Cardiac muscle cell (in vitro differentiated cells and primary cell): ENCODE measurements around the gene CDK8. TPM values are rescaled to one million over a fixed set of nuclear protein-coding genes. Genes with fewer than 3 reads are reported as not detected.

Source experiments
- DNase-seq, 2 donors: peaks; one replicate each; pipeline versions ENCODE4 v3.0.0 to v3.0.0-alpha.2; 2010 to 2017; ENCODE audit warnings: low read depth in 1 of 2, low spot score in 1 of 2
- H3K27ac ChIP-seq: fragments of 200-600 bp; sonication (generic); 2 replicates; pipeline ENCODE4 v1.5.1; 2016
- H3K27me3 ChIP-seq: fragments of 200-600 bp; sonication (generic); 2 replicates; pipeline ENCODE4 v1.6.0; 2016; ENCODE audit warnings: control low read depth
- H3K36me3 ChIP-seq: fragments of 200-600 bp; sonication (generic); 2 replicates; pipeline ENCODE4 v1.5.1; 2016; ENCODE audit warnings: control low read depth
- H3K4me1 ChIP-seq: fragments of 200-600 bp; sonication (generic); 2 replicates; pipeline ENCODE4 v1.8.1; 2017; ENCODE audit warnings: low read depth, mild to moderate bottlenecking, mixed run types
- H3K4me3 ChIP-seq: fragments of 200-600 bp; sonication (generic); 2 replicates; pipeline ENCODE4 v1.5.1; 2016; ENCODE audit warnings: mild to moderate bottlenecking
- H3K9me3 ChIP-seq: fragments of 200-600 bp; sonication (generic); 2 replicates; pipeline ENCODE4 v1.5.1; 2017; ENCODE audit warnings: low read depth, mild to moderate bottlenecking, control low read depth
- CTCF ChIP-seq: IDR thresholded peaks from 2 replicates; pipeline ENCODE4 v1.5.1; 2012; ENCODE audit warnings: low read depth, mild to moderate bottlenecking, low read length
- polyA plus RNA-seq: library from polyadenylated mRNA; unstranded; fragments of >200 nt; fragmentation: Nextera tagmentation; extraction: Ambion mirVana; gene quantifications from 2 replicates; pipeline ENCODE4 v1.2.1, GENCODE V29; 2016
- total RNA-seq: library from RNA; depleted of rRNA; stranded (reverse); fragments of >200 nt; gene quantifications from 2 replicates; pipeline ENCODE4 v1.2.3, GENCODE V29; 2016

Gene CDK8
- total and polyA plus RNA-seq, 2 experiments from 2014 or later: 19.8 to 26.7 TPM

DNA sequence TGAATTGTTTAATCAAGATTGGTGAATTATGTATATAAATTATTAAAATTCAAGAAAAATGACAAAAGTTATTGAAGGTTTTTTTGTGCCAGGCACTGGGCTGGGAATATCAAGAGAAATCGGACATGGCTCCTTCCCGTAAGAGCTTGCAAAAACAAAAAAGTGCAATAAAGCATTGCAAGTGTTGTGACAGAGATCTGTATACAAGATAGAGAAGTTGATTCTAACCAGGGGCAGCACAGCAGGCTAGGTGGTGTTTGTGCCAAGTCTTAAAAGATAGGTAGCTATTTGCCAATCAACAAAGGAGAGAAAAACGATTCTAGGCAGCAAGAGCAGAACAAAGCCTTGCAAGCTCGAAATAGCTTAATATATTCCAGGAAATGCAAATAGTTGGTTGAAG, 179.8 kb downstream of the CDK8 start:
- TF ChIP-seq CTCF: no peak
- H3K36me3 ChIP-seq: no peaks in the 10 kb centered on the region
- no peak overlapping the region for H3K4me3 ChIP-seq
- H3K4me1 ChIP-seq: no peaks in the 10 kb centered on the region
- no peak for DNase-seq
- H3K9me3 ChIP-seq: no peaks in the 10 kb centered on the region
- H3K27ac ChIP-seq: no peak overlapping the region
- H3K27me3 ChIP-seq: no peaks in the 10 kb centered on the region

- Histone ChIP-seq H3K4me3 (no peak overlapping the region), H3K36me3 (no peaks in the 10 kb centered on the region), H3K27me3 (no peaks in the 10 kb centered on the region), H3K27ac (no peak overlapping the region), H3K4me1 (no peaks in the 10 kb centered on the region), H3K9me3 (no peaks in the 10 kb centered on the region)
- no peak for TF ChIP-seq CTCF
- DNase-seq: no peak
Measured at GRCh38 chr13:26435171-26435570, 181.2 kb downstream of the CDK8 start.

DNA sequence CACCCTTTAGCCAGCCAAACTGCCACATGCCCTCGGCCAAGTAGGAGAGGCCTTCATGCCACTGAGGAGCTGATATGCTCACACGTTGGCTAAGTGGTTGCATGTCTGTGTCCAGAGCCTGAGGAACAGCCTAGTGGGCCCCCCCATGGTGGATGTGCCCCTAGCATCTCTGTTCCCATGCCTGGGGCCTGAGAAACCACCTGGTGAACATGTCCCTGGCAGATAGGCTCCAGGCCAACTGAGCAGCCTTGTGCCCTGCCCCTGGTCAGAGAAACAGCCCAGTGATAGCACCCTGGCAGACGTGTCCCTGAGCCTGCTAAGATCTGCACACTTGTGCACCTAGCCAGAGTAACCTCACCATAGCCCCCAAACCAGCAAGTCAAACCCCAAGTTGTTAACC, 181.7 kb downstream of the CDK8 start:
- no peak overlapping the region for H3K27ac ChIP-seq
- H3K4me3 ChIP-seq: no peak overlapping the region
- no peaks in the 10 kb centered on the region for H3K27me3 ChIP-seq
- no peaks in the 10 kb centered on the region for H3K9me3 ChIP-seq
- TF ChIP-seq CTCF: no peak
- H3K36me3 ChIP-seq: no peaks in the 10 kb centered on the region
- no peak for DNase-seq
- no peaks in the 10 kb centered on the region for H3K4me1 ChIP-seq

- no peak for DNase-seq
- TF ChIP-seq CTCF: no peak
- H3K36me3 ChIP-seq: no peaks in the 10 kb centered on the region
- no peak overlapping the region for H3K4me3 ChIP-seq
- no peaks in the 10 kb centered on the region for H3K27me3 ChIP-seq
- H3K27ac ChIP-seq: no peak overlapping the region
- no peaks in the 10 kb centered on the region for H3K4me1 ChIP-seq
- H3K9me3 ChIP-seq: no peaks in the 10 kb centered on the region
Measured at GRCh38 chr13:26436914-26437313, 183.0 kb downstream of the CDK8 start.

DNA sequence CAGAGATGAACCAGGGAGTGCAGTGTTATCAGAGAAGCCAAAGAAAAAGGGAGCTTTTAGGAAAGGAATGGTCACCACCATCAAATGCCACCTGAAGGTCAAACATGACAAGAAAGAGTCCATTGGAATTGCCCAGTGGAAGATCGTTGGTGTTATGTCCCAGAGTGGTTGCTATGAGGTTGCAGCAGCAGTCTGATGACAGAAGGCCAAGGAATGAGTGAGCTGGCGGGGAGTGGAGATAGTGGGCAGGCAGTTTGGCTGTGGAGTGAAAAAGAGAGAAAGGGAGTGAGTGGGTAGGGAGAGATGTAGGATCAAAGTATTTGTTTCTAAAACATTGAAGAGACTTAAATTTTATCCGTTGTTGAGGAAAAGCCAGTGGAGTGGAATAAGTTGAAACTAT, 186.2 kb downstream of the CDK8 start:
- H3K4me1 ChIP-seq: no peaks in the 10 kb centered on the region
- no peak overlapping the region for H3K4me3 ChIP-seq
- no peaks in the 10 kb centered on the region for H3K27me3 ChIP-seq
- H3K27ac ChIP-seq: no peak overlapping the region
- H3K9me3 ChIP-seq: no peaks in the 10 kb centered on the region
- H3K36me3 ChIP-seq: no peaks in the 10 kb centered on the region
- DNase-seq: no peak
- TF ChIP-seq CTCF: no peak

DNA sequence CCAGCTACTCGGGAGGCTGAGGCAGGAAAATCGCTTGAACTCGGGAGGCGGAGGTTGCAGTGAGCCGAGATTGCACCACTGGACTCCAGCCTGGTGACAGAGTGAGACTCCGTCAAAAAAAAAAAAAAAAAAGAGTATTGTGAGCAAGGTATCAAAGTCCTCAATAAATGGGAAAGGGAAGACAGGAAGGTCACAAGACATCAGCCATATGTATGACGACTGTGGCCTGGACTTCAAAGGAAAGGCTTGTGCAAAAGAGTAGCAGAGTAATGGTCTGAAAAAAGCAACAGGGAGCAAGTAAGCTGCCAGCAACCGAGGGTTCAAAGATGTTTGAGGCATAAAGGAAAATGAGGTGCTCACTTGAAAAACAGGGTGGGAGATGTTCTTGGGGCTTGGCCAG, 187.5 kb downstream of the CDK8 start:
- Histone ChIP-seq H3K9me3 (no peaks in the 10 kb centered on the region), H3K36me3 (no peaks in the 10 kb centered on the region), H3K27ac (no peak overlapping the region), H3K4me3 (no peak overlapping the region), H3K4me1 (no peaks in the 10 kb centered on the region), H3K27me3 (no peaks in the 10 kb centered on the region)
- no peak for TF ChIP-seq CTCF
- DNase-seq: no peak
